ENCODE measurements around the gene PSMB7.

The PSMB7 gene

GRCh38 chr9:124334568-124335319, 80.5 kb downstream of the PSMB7 start:
- no peaks in the 10 kb centered on the region; the same call in none of the 2 replicates for H3K36me3 ChIP-seq (ENCODE audit: low read length)
- no peaks in the 10 kb centered on the region for H3K9me2 ChIP-seq (replicated peaks; ENCODE audit: insufficient read depth, low read length)
- H2AFZ ChIP-seq (ENCODE audit: low read depth, low read length, severe bottlenecking), result no peak overlapping the region
- no peaks in the 10 kb centered on the region for H3K79me2 ChIP-seq (ENCODE audit: insufficient read depth, low read length)
- no peak overlapping the region for H3K4me3 ChIP-seq (ENCODE audit: insufficient read depth, low read length, poor library complexity, severe bottlenecking)
- H3K9ac ChIP-seq (ENCODE audit: low read length), result no peak overlapping the region
- no peaks in the 10 kb centered on the region for H4K20me1 ChIP-seq (ENCODE audit: low read depth, low read length)
- no peaks in the 10 kb centered on the region for H3K9me3 ChIP-seq (ENCODE audit: insufficient read depth, low read length)
- H3K27me3 ChIP-seq (ENCODE audit: low read length), result no peaks in the 10 kb centered on the region
- no peaks in the 10 kb centered on the region; the same call in 1 of the 2 replicates for H3F3A ChIP-seq (ENCODE audit: insufficient read depth)
- H3K4me2 ChIP-seq (ENCODE audit: low read depth, low read length, poor library complexity, severe bottlenecking), result no peak overlapping the region
- TF ChIP-seq CTCF (IDR thresholded peaks at IDR 0.05; ENCODE audit: insufficient read depth, low read length, poor library complexity, severe bottlenecking) (no peak), EZH2phosphoT487 (conservative IDR thresholded peaks at IDR 0.05; ENCODE audit: low read length) (no peak)
- no peak overlapping the region for H3K27ac ChIP-seq (ENCODE audit: low read depth, low read length)

GRCh38 chr9:124333203-124333579, 82.1 kb downstream of the PSMB7 start:
- no peaks in the 10 kb centered on the region for H3K79me2 ChIP-seq (ENCODE audit: insufficient read depth, low read length)
- no peak overlapping the region for H3K4me2 ChIP-seq (ENCODE audit: low read depth, low read length, poor library complexity, severe bottlenecking)
- H3K27ac ChIP-seq (ENCODE audit: low read depth, low read length), result no peak overlapping the region
- H4K20me1 ChIP-seq (ENCODE audit: low read depth, low read length), result no peaks in the 10 kb centered on the region
- H3K27me3 ChIP-seq (ENCODE audit: low read length), result no peaks in the 10 kb centered on the region
- no peak for TF ChIP-seq CTCF (IDR thresholded peaks at IDR 0.05; ENCODE audit: insufficient read depth, low read length, poor library complexity, severe bottlenecking)
- TF ChIP-seq EZH2phosphoT487 (conservative IDR thresholded peaks at IDR 0.05; ENCODE audit: low read length), result no peak
- H3K9ac ChIP-seq (ENCODE audit: low read length), result no peak overlapping the region
- H2AFZ ChIP-seq (ENCODE audit: low read depth, low read length, severe bottlenecking), result no peak overlapping the region
- H3F3A ChIP-seq (ENCODE audit: insufficient read depth), result no peaks in the 10 kb centered on the region; the same call in 1 of the 2 replicates
- peaks cover 2% of the 10 kb centered on the region for H3K36me3 ChIP-seq (ENCODE audit: low read length)
- H3K4me3 ChIP-seq (ENCODE audit: insufficient read depth, low read length, poor library complexity, severe bottlenecking), result no peak overlapping the region
- H3K9me3 ChIP-seq (ENCODE audit: insufficient read depth, low read length), result no peaks in the 10 kb centered on the region
- H3K9me2 ChIP-seq (replicated peaks; ENCODE audit: insufficient read depth, low read length), result no peaks in the 10 kb centered on the region

GRCh38 chr9:124332361-124333202, 82.7 kb downstream of the PSMB7 start:
- TF ChIP-seq EZH2phosphoT487 (conservative IDR thresholded peaks at IDR 0.05; ENCODE audit: low read length), result no peak
- TF ChIP-seq CTCF (IDR thresholded peaks at IDR 0.05; ENCODE audit: insufficient read depth, low read length, poor library complexity, severe bottlenecking), result no peak
- Histone ChIP-seq H3K4me3 (ENCODE audit: insufficient read depth, low read length, poor library complexity, severe bottlenecking) (no peak overlapping the region), H3K9ac (ENCODE audit: low read length) (no peak overlapping the region), H3K36me3 (ENCODE audit: low read length) (peaks cover 2% of the 10 kb centered on the region), H2AFZ (ENCODE audit: low read depth, low read length, severe bottlenecking) (no peak overlapping the region), H3K79me2 (ENCODE audit: insufficient read depth, low read length) (no peaks in the 10 kb centered on the region), H3K9me3 (ENCODE audit: insufficient read depth, low read length) (no peaks in the 10 kb centered on the region), H3K27me3 (ENCODE audit: low read length) (no peaks in the 10 kb centered on the region), H3F3A (ENCODE audit: insufficient read depth) (no peaks in the 10 kb centered on the region; the same call in 1 of the 2 replicates), H3K4me2 (ENCODE audit: low read depth, low read length, poor library complexity, severe bottlenecking) (no peak overlapping the region), H3K9me2 (replicated peaks; ENCODE audit: insufficient read depth, low read length) (no peaks in the 10 kb centered on the region), H4K20me1 (ENCODE audit: low read depth, low read length) (no peaks in the 10 kb centered on the region), H3K27ac (ENCODE audit: low read depth, low read length) (no peak overlapping the region)
